ENCODE data around the gene RAB40B. TPM values are rescaled to one million over a fixed set of nuclear protein-coding genes. Genes with fewer than 3 reads are reported as not detected.
A peak's percentile ranks its signal among the peaks of the same experiment; 100 is the strongest.

Gene RAB40B
- polyA plus RNA-seq, 1 of the 3 experiments (the other 2 are of a cell fraction), result 20.7 TPM

- peak; percentile 84 for TF ChIP-seq CHD2 (IDR thresholded peaks at IDR 0.05; ENCODE audit: low read length, partially characterized antibody)
- TF ChIP-seq POLR2AphosphoS5 (IDR thresholded peaks at IDR 0.05; ENCODE audit: low read depth, low read length), result peak; percentile 72
- TF ChIP-seq SMC3 (IDR thresholded peaks at IDR 0.05; ENCODE audit: low read depth, low read length), result no peak
- TF ChIP-seq USF2 (IDR thresholded peaks at IDR 0.05; ENCODE audit: borderline replicate concordance, low read depth, low read length), result no peak
- peak; percentile 84 for TF ChIP-seq MXI1 (IDR thresholded peaks at IDR 0.05; ENCODE audit: low read depth, low read length)
- peak; percentile 91 for TF ChIP-seq TAF1 (IDR thresholded peaks at IDR 0.05; ENCODE audit: borderline replicate concordance, low read depth, low read length)
- peak; percentile 87; the same call in 1 of the 2 replicates for TF ChIP-seq ZBTB33 (IDR thresholded peaks at IDR 0.05; ENCODE audit: borderline replicate concordance, low read depth)
- TF ChIP-seq YY1 (IDR thresholded peaks at IDR 0.05; ENCODE audit: low read depth), result peak; percentile 82
- peak; percentile 74 for TF ChIP-seq GABPA (IDR thresholded peaks at IDR 0.05; ENCODE audit: low read depth)
- peak; percentile 89 for TF ChIP-seq SIN3A (IDR thresholded peaks at IDR 0.05; ENCODE audit: borderline replicate concordance, low read depth, low read length)
- TF ChIP-seq MAX (IDR thresholded peaks at IDR 0.05; ENCODE audit: low read depth), result peak; percentile 81; the same call in 1 of the 2 replicates
- TF ChIP-seq RXRA (IDR thresholded peaks at IDR 0.05; ENCODE audit: borderline replicate concordance, low read depth), result no peak
- peak; percentile 57; the same call in 1 of the 2 replicates for TF ChIP-seq REST (IDR thresholded peaks at IDR 0.05; ENCODE audit: low read depth, low read length)
- POLR2A ChIA-PET, result interaction anchor here (1.0 to 1.8 kb wide), 4 partner anchors 12 to 27 kb away, joined by 3 to 4 read pairs (median 4); partner anchors contain the start of gene FN3K
- Histone ChIP-seq H3K4me1 (ENCODE audit: control insufficient read depth in 1 of 2, insufficient read depth in 2 of 2, low read depth in 1 of 2, low read length in 1 of 2) (peaks cover 0 to 13% of the 10 kb centered on the region in 2 experiments; a peak in 1 of 4 replicates), H4K20me1 (ENCODE audit: insufficient read depth) (peaks cover 7% of the 10 kb centered on the region; the same call in 1 of the 2 replicates), H3K27ac (ENCODE audit: low read depth in 2 of 2, low read length in 1 of 2) (peak within 1 kb of the TSS in 1 of 2 experiments; percentile 18; a peak in 2 of 4 replicates), H3K79me2 (ENCODE audit: insufficient read depth) (peaks cover 28% of the 10 kb centered on the region), H3K27me3 (ENCODE audit: insufficient read depth) (no peaks in the 10 kb centered on the region), H3F3A (replicated peaks; ENCODE audit: insufficient read depth) (peaks cover 5% of the 10 kb centered on the region), H3K4me3 (ENCODE audit: low read depth in 2 of 2, low read length in 1 of 2) (peak within 1 kb of the TSS; percentile 68 to 88), H3K4me2 (peak within 1 kb of the TSS; percentile 88), H3K36me3 (replicated peaks in 1 of 2; ENCODE audit: control insufficient read depth in 1 of 2, insufficient read depth in 2 of 2, low read length in 1 of 2) (peaks cover 13% of the 10 kb centered on the region in 2 experiments), H3K9ac (peak within 1 kb of the TSS; percentile 85), H2AFZ (ENCODE audit: low read depth) (peak within 1 kb of the TSS; percentile 96), H3K9me3 (no peaks in the 10 kb centered on the region), H3K9me2 (no peaks in the 10 kb centered on the region)
- DNase-seq, result peak; percentile 100
- CTCF ChIA-PET, result interaction anchor here (0.6 to 1.4 kb wide), 2 partner anchors 14 to 19 kb away, joined by 3 read pairs; no protein-coding TSS in a partner anchor
- WGBS (ENCODE audit: low lambda C conversion rate), result 1% methylated on average over 43 of the region's 75 CpGs
Observed at GRCh38 chr17:82716203-82717010, 17.9 kb upstream of the RAB40B start, which contains the start of gene FN3KRP. TSS of gene FN3KRP (plus strand) at chr17:82716706. CDS start at chr17:82716756, 50 bp downstream.
